ENCODE measurements around the gene COMMD1.
"Not testable (repeated sequence)": the region's sequence is repeated elsewhere in the genome, so short reads cannot be mapped to it uniquely, and the experiment has no call there.

The COMMD1 gene

GRCh38 chr2:62143696-62144095 is 238.2 kb downstream of the COMMD1 start:
- no peak for DNase-seq
- TF ChIP-seq CTCF (IDR thresholded peaks at IDR 0.05; ENCODE audit: low read depth, low read length, missing control alignments): no peak
- in situ Hi-C loops (cut with HindIII; ENCODE audit: low pct_ligation_motif_present, low sequenced_read_pairs): no loop called here
- Histone ChIP-seq H3K36me3 (replicated peaks) (no peaks in the 10 kb centered on the region), H3K27me3 (replicated peaks) (no peaks in the 10 kb centered on the region), H3K27ac (no peak overlapping the region), H3K4me3 (ENCODE audit: low read depth, low read length) (no peak overlapping the region)

GRCh38 chr2:62144689-62145477 is 239.4 kb downstream of the COMMD1 start:
- no peak for DNase-seq

GRCh38 chr2:62145478-62146100 is 240.1 kb downstream of the COMMD1 start:
- H3K27me3 ChIP-seq (replicated peaks): no peaks in the 10 kb centered on the region
- H3K4me3 ChIP-seq (ENCODE audit: low read depth, low read length): no peak overlapping the region
- in situ Hi-C loops (cut with HindIII; ENCODE audit: low pct_ligation_motif_present, low sequenced_read_pairs): no loop called here
- no peak overlapping the region for H3K27ac ChIP-seq
- no peak for DNase-seq
- no peaks in the 10 kb centered on the region for H3K36me3 ChIP-seq (replicated peaks)
- TF ChIP-seq CTCF (IDR thresholded peaks at IDR 0.05; ENCODE audit: low read depth, low read length, missing control alignments): no peak

More at GRCh38 chr2:62144689-62145477, 239.4 kb downstream of the COMMD1 start:
- Histone ChIP-seq H3K27ac (no peak overlapping the region), H3K4me3 (ENCODE audit: low read depth, low read length) (no peak overlapping the region), H3K36me3 (replicated peaks) (no peaks in the 10 kb centered on the region), H3K27me3 (replicated peaks) (no peaks in the 10 kb centered on the region)
- no peak for TF ChIP-seq CTCF (IDR thresholded peaks at IDR 0.05; ENCODE audit: low read depth, low read length, missing control alignments)
- in situ Hi-C loops (cut with HindIII; ENCODE audit: low pct_ligation_motif_present, low sequenced_read_pairs): no loop called here

GRCh38 chr2:62146790-62147189 is 241.3 kb downstream of the COMMD1 start:
- DNase-seq; H3K27me3 ChIP-seq (replicated peaks); H3K27ac ChIP-seq; in situ Hi-C loops (cut with HindIII; ENCODE audit: low pct_ligation_motif_present, low sequenced_read_pairs); H3K36me3 ChIP-seq (replicated peaks); H3K4me3 ChIP-seq (ENCODE audit: low read depth, low read length): not testable (repeated sequence)

- DNase-seq: peak; percentile 37
- H3K36me3 ChIP-seq (replicated peaks): no peaks in the 10 kb centered on the region
- H3K4me3 ChIP-seq (ENCODE audit: low read depth, low read length): no peak overlapping the region
- no peak for TF ChIP-seq CTCF (IDR thresholded peaks at IDR 0.05; ENCODE audit: low read depth, low read length, missing control alignments)
- in situ Hi-C loops (cut with HindIII; ENCODE audit: low pct_ligation_motif_present, low sequenced_read_pairs): no loop called here
- H3K27ac ChIP-seq: no peak overlapping the region
- no peaks in the 10 kb centered on the region for H3K27me3 ChIP-seq (replicated peaks)
These were observed 242.3 kb downstream of the COMMD1 start for GRCh38 chr2:62147610-62148301.

- H3K4me3 ChIP-seq (ENCODE audit: low read depth, low read length): no peak overlapping the region
- in situ Hi-C loops (cut with HindIII; ENCODE audit: low pct_ligation_motif_present, low sequenced_read_pairs): no loop called here
- H3K36me3 ChIP-seq (replicated peaks): no peaks in the 10 kb centered on the region
- no peaks in the 10 kb centered on the region for H3K27me3 ChIP-seq (replicated peaks)
- DNase-seq: peak; percentile 96
- no peak overlapping the region for H3K27ac ChIP-seq
- TF ChIP-seq CTCF (IDR thresholded peaks at IDR 0.05; ENCODE audit: low read depth, low read length, missing control alignments): no peak
These were observed 244.2 kb downstream of the COMMD1 start for GRCh38 chr2:62149708-62150107.

Measured in brain microvascular endothelial cell (primary cell).